PC-9 (cell line): ENCODE results near the gene NOS1.

ENCODE experiments used
- EZH2 ChIP-seq: fragments of 200-600 bp; sonication (generic); IDR thresholded peaks from 2 replicates; pipeline ENCODE4 v1.8.0; 2017; ENCODE audit warnings: antibody characterized with exemption, low read depth
- TF ChIP-seq, protein P1 (sequence below): fragments of 200-600 bp; sonication (generic); conservative IDR thresholded peaks from 2 replicates; pipeline ENCODE4 v1.6.1; 2017; ENCODE audit warnings: mixed run types, antibody characterized with exemption, mild to moderate bottlenecking, moderate library complexity

DNA sequence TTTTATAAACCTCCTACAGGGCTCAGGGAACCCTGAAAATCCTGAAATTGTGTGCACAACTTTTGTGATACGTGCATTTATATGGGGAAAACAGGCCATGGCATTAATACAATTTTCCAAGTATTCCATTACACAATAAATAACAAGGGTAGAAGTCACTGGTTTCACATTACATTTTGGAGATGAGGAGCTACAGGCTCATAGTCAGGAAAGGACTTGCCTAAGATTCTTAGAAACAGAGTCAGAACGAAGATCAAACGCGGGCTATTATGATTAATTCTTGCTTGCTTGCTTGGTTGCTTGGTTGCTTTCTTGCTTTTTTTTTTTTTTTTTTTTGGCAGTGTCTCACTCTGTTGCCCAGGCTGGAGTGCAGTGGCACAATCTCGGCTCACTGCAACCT is 16.7 kb downstream of the NOS1 start:
- TF ChIP-seq, protein P1, sequence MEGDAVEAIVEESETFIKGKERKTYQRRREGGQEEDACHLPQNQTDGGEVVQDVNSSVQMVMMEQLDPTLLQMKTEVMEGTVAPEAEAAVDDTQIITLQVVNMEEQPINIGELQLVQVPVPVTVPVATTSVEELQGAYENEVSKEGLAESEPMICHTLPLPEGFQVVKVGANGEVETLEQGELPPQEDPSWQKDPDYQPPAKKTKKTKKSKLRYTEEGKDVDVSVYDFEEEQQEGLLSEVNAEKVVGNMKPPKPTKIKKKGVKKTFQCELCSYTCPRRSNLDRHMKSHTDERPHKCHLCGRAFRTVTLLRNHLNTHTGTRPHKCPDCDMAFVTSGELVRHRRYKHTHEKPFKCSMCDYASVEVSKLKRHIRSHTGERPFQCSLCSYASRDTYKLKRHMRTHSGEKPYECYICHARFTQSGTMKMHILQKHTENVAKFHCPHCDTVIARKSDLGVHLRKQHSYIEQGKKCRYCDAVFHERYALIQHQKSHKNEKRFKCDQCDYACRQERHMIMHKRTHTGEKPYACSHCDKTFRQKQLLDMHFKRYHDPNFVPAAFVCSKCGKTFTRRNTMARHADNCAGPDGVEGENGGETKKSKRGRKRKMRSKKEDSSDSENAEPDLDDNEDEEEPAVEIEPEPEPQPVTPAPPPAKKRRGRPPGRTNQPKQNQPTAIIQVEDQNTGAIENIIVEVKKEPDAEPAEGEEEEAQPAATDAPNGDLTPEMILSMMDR, result no peak
- no peak for TF ChIP-seq EZH2
